GM12801 (cell line): ENCODE data around the gene R3HDML.

Experiments used
- TF ChIP-seq, protein P1 (sequence below): IDR thresholded peaks from one replicate; pipeline ENCODE4 v1.5.1; 2011; ENCODE audit warnings: control low read depth; ENCODE audit not compliant: insufficient read length; ENCODE audit errors: extremely low read depth

The R3HDML gene

DNA sequence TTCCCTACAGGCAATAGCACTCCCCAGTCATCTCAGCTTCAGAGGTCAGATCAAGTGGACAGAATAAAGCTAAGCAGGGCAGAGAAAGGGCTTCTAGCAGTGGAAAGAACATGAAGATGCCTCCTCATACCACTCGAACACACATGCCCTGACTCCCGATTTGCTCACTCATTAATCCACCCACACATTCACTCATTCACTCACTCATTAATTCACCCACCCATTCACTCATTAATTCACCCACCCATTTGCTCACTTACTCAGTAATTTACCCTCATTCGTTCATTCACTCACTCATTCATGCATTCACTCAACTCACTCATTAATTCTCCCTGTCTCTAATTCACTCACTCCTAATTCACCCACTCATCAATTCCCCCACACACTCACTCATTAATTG lies 62.6 kb downstream of the R3HDML start:
- TF ChIP-seq, protein P1, sequence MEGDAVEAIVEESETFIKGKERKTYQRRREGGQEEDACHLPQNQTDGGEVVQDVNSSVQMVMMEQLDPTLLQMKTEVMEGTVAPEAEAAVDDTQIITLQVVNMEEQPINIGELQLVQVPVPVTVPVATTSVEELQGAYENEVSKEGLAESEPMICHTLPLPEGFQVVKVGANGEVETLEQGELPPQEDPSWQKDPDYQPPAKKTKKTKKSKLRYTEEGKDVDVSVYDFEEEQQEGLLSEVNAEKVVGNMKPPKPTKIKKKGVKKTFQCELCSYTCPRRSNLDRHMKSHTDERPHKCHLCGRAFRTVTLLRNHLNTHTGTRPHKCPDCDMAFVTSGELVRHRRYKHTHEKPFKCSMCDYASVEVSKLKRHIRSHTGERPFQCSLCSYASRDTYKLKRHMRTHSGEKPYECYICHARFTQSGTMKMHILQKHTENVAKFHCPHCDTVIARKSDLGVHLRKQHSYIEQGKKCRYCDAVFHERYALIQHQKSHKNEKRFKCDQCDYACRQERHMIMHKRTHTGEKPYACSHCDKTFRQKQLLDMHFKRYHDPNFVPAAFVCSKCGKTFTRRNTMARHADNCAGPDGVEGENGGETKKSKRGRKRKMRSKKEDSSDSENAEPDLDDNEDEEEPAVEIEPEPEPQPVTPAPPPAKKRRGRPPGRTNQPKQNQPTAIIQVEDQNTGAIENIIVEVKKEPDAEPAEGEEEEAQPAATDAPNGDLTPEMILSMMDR: no peak

DNA sequence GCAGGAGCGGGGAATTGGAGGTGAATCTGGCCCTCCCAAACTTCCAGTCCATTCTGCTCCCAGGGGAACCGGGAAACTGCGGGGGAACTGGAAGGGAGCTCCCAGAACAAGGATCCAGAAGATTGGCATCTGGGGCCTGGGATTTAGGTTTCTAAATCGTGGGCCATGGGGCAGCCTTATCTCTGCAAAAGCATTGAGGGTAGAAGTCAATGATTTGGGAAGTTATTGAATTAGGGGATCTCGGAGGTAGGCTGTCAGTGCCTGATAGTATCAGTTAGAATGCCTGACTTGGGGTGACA lies 63.8 kb downstream of the R3HDML start:
- TF ChIP-seq, protein P1: no peak
